SK-N-SH treated with all-trans-retinoic acid at 6 μM for 48 hours (cell line): ENCODE measurements around the gene CDK14.

Experiments used
- ATAC-seq: fragments of 200-7000 bp; cut with Tn5 transposase; 3 replicates; pipeline ENCODE4 v1.9.1; 2020; ENCODE audit warnings: mild to moderate bottlenecking, moderate library complexity
- ARNTL ChIP-seq: fragments of 450-650 bp; formaldehyde crosslinking; IDR thresholded peaks from 2 replicates; pipeline ENCODE4 v1.5.0; 2020; ENCODE audit warnings: low read depth, mild to moderate bottlenecking, moderate library complexity, borderline replicate concordance
- BACH2 ChIP-seq: fragments of 250-450 bp; sonication (Bioruptor Pico); IDR thresholded peaks from 2 replicates; pipeline ENCODE4 v1.9.0; 2021; ENCODE audit warnings: mild to moderate bottlenecking, borderline replicate concordance
- CREB5 ChIP-seq: fragments of 250-450 bp; sonication (Bioruptor Pico); IDR thresholded peaks from 2 replicates; pipeline ENCODE4 v1.5.1; 2020; ENCODE audit warnings: low read depth, mild to moderate bottlenecking, moderate library complexity
- CSDC2 ChIP-seq: fragments of 250-450 bp; sonication (Bioruptor Pico); IDR thresholded peaks from 2 replicates; pipeline ENCODE4 v1.5.0; 2020; ENCODE audit warnings: mild to moderate bottlenecking, moderate library complexity
- GLIS3 ChIP-seq: fragments of 250-450 bp; sonication (Bioruptor Pico); IDR thresholded peaks from 2 replicates; pipeline ENCODE4 v1.5.0; 2020; ENCODE audit warnings: mild to moderate bottlenecking, moderate library complexity
- ISL1 ChIP-seq: fragments of 250-450 bp; sonication (Bioruptor Pico); IDR thresholded peaks from 2 replicates; pipeline ENCODE4 v2.1.2; 2022; ENCODE audit warnings: mild to moderate bottlenecking, moderate library complexity
- OSR1 ChIP-seq: fragments of 250-450 bp; sonication (Bioruptor Pico); IDR thresholded peaks from 2 replicates; pipeline ENCODE4 v1.8.0; 2022; ENCODE audit warnings: moderate library complexity, mild to moderate bottlenecking, inconsistent platforms
- PPARA ChIP-seq: fragments of 250-450 bp; sonication (Bioruptor Pico); IDR thresholded peaks from 2 replicates; pipeline ENCODE4 v1.5.0; 2020; ENCODE audit warnings: mild to moderate bottlenecking, borderline replicate concordance
- RARB ChIP-seq: fragments of 250-450 bp; sonication (Bioruptor Pico); IDR thresholded peaks from 2 replicates; pipeline ENCODE4 v1.8.0; 2021; ENCODE audit warnings: mild to moderate bottlenecking, moderate library complexity
- SNAI2 ChIP-seq: fragments of 250-450 bp; sonication (Bioruptor Pico); IDR thresholded peaks from 2 replicates; pipeline ENCODE4 v1.5.0; 2020; ENCODE audit warnings: mild to moderate bottlenecking, moderate library complexity
- TCF4 ChIP-seq: fragments of 250-450 bp; sonication (Bioruptor Pico); IDR thresholded peaks from 2 replicates; pipeline ENCODE4 v1.8.0; 2021; ENCODE audit warnings: mild to moderate bottlenecking, moderate library complexity, borderline replicate concordance
- TOX ChIP-seq: fragments of 250-450 bp; sonication (Bioruptor Pico); IDR thresholded peaks from 2 replicates; pipeline ENCODE4 v1.8.0; 2021; ENCODE audit warnings: mild to moderate bottlenecking, moderate library complexity, borderline replicate concordance
- TSHZ2 ChIP-seq: fragments of 250-450 bp; sonication (Bioruptor Pico); IDR thresholded peaks from 2 replicates; pipeline ENCODE4 v1.5.0; 2020; ENCODE audit warnings: mild to moderate bottlenecking, moderate library complexity
- ZC3H10 ChIP-seq: fragments of 250-450 bp; sonication (Bioruptor Pico); IDR thresholded peaks from 2 replicates; pipeline ENCODE4 v1.5.1; 2021; ENCODE audit warnings: mild to moderate bottlenecking, moderate library complexity
- ZFP3 ChIP-seq: fragments of 250-450 bp; sonication (Bioruptor Pico); IDR thresholded peaks from 2 replicates; pipeline ENCODE4 v1.5.0; 2020; ENCODE audit warnings: mild to moderate bottlenecking, moderate library complexity
- ZFP30 ChIP-seq: fragments of 450-650 bp; formaldehyde crosslinking; IDR thresholded peaks from 2 replicates; pipeline ENCODE4 v1.5.0; 2022; ENCODE audit warnings: mild to moderate bottlenecking, moderate library complexity
- ZNF565 ChIP-seq: fragments of 450-650 bp; formaldehyde crosslinking; conservative IDR thresholded peaks from 2 replicates; pipeline ENCODE4 v1.5.0; 2020; ENCODE audit warnings: low read depth, mild to moderate bottlenecking, moderate library complexity
- ZNF70 ChIP-seq: fragments of 450-650 bp; formaldehyde crosslinking; IDR thresholded peaks from 2 replicates; pipeline ENCODE4 v1.5.0; 2020; ENCODE audit warnings: mild to moderate bottlenecking, moderate library complexity
- ZNF8 ChIP-seq: fragments of 450-650 bp; formaldehyde crosslinking; IDR thresholded peaks from 2 replicates; pipeline ENCODE4 v1.5.0; 2020; ENCODE audit warnings: mild to moderate bottlenecking, moderate library complexity
- TF ChIP-seq, protein P1 (sequence below): fragments of 250-450 bp; sonication (Bioruptor Pico); IDR thresholded peaks from 2 replicates; pipeline ENCODE4 v1.8.0; 2021; ENCODE audit warnings: low read depth, mild to moderate bottlenecking, moderate library complexity, borderline replicate concordance
- TF ChIP-seq, protein P2 (sequence below): fragments of 250-450 bp; sonication (Bioruptor Pico); IDR thresholded peaks from 2 replicates; pipeline ENCODE4 v1.5.1; 2021; ENCODE audit warnings: mild to moderate bottlenecking, moderate library complexity
- TF ChIP-seq, protein P3 (sequence below): fragments of 250-450 bp; sonication (Bioruptor Pico); IDR thresholded peaks from 2 replicates; pipeline ENCODE4 v1.8.0; 2020; ENCODE audit warnings: mild to moderate bottlenecking, moderate library complexity, borderline replicate concordance

The CDK14 gene

GRCh38 chr7:90595801-90596670 lies at the start of gene CDK14:
CDK14 (plus strand) TSS chr7:90596321; CDS start chr7:90596628, 307 bp downstream.
- ATAC-seq, result peak; percentile 73
- TF ChIP-seq TSHZ2 (CRISPR knock-in tag), result 0 out of 2 replicates have a peak, but pooled peaks have one; percentile 48
- 0 out of 2 replicates have a peak, but pooled peaks have one; percentile 46 for TF ChIP-seq ZFP3
- no peak for TF ChIP-seq TOX (CRISPR knock-in tag)

DNA sequence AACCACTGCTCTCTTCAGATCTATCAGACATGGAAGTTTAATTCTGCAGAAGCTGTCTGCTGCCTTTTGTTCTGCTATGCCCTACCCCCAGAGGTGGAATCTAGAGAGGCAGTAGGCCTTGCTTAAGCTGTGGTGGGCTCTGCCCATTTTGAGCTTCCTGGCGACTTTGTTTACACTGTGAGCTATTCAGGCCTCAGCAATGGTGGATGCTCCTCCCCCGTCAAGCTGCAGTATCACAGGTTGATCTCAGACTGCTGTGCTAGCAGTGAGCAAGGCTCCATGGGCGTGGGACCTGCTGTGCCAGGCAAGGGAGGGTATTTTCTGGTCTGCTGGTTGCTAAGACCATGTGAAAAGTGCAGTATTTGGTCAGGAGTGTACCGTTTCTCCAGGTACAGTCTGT lies 45.1 kb upstream of the CDK14 start:
- TF ChIP-seq RARB, result no peak
- no peak for TF ChIP-seq BACH2 (CRISPR knock-in tag)
- TF ChIP-seq ZC3H10 (CRISPR knock-in tag), result no peak
- TF ChIP-seq, protein P1, sequence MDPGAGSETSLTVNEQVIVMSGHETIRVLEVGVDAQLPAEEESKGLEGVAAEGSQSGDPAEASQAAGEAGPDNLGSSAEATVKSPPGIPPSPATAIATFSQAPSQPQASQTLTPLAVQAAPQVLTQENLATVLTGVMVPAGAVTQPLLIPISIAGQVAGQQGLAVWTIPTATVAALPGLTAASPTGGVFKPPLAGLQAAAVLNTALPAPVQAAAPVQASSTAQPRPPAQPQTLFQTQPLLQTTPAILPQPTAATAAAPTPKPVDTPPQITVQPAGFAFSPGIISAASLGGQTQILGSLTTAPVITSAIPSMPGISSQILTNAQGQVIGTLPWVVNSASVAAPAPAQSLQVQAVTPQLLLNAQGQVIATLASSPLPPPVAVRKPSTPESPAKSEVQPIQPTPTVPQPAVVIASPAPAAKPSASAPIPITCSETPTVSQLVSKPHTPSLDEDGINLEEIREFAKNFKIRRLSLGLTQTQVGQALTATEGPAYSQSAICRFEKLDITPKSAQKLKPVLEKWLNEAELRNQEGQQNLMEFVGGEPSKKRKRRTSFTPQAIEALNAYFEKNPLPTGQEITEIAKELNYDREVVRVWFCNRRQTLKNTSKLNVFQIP (CRISPR knock-in tag), result no peak
- TF ChIP-seq, protein P2, sequence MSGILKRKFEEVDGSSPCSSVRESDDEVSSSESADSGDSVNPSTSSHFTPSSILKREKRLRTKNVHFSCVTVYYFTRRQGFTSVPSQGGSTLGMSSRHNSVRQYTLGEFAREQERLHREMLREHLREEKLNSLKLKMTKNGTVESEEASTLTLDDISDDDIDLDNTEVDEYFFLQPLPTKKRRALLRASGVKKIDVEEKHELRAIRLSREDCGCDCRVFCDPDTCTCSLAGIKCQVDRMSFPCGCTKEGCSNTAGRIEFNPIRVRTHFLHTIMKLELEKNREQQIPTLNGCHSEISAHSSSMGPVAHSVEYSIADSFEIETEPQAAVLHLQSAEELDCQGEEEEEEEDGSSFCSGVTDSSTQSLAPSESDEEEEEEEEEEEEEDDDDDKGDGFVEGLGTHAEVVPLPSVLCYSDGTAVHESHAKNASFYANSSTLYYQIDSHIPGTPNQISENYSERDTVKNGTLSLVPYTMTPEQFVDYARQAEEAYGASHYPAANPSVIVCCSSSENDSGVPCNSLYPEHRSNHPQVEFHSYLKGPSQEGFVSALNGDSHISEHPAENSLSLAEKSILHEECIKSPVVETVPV (CRISPR knock-in tag), result no peak
- no peak for TF ChIP-seq OSR1 (CRISPR knock-in tag)
- no peak for TF ChIP-seq ZNF8 (CRISPR knock-in tag)
- TF ChIP-seq SNAI2 (CRISPR knock-in tag), result no peak
- TF ChIP-seq TCF4 (CRISPR knock-in tag), result no peak
- no peak for TF ChIP-seq ZFP30 (CRISPR knock-in tag)
- TF ChIP-seq, protein P3, sequence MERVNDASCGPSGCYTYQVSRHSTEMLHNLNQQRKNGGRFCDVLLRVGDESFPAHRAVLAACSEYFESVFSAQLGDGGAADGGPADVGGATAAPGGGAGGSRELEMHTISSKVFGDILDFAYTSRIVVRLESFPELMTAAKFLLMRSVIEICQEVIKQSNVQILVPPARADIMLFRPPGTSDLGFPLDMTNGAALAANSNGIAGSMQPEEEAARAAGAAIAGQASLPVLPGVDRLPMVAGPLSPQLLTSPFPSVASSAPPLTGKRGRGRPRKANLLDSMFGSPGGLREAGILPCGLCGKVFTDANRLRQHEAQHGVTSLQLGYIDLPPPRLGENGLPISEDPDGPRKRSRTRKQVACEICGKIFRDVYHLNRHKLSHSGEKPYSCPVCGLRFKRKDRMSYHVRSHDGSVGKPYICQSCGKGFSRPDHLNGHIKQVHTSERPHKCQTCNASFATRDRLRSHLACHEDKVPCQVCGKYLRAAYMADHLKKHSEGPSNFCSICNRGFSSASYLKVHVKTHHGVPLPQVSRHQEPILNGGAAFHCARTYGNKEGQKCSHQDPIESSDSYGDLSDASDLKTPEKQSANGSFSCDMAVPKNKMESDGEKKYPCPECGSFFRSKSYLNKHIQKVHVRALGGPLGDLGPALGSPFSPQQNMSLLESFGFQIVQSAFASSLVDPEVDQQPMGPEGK (CRISPR knock-in tag), result no peak
- TF ChIP-seq ZNF565 (CRISPR knock-in tag), result no peak
- TF ChIP-seq PPARA (CRISPR knock-in tag), result no peak
- TF ChIP-seq GLIS3 (CRISPR knock-in tag), result no peak
- TF ChIP-seq TOX (CRISPR knock-in tag), result no peak
- TF ChIP-seq ARNTL (CRISPR knock-in tag), result no peak
- TF ChIP-seq ZFP3, result no peak
- TF ChIP-seq ISL1, result no peak
- no peak for TF ChIP-seq CREB5 (CRISPR knock-in tag)
- no peak for TF ChIP-seq ZNF70 (CRISPR knock-in tag)
- TF ChIP-seq, all 23 proteins: peak for 0
- ATAC-seq, result no peak

- ATAC-seq, result peak; percentile 79
- no peak for TF ChIP-seq ZNF8 (CRISPR knock-in tag)
- no peak for TF ChIP-seq PPARA (CRISPR knock-in tag)
- no peak for TF ChIP-seq CSDC2 (CRISPR knock-in tag)
- TF ChIP-seq TCF4 (CRISPR knock-in tag), result no peak
- TF ChIP-seq ZFP30 (CRISPR knock-in tag), result no peak
- no peak for TF ChIP-seq BACH2 (CRISPR knock-in tag)
- TF ChIP-seq SNAI2 (CRISPR knock-in tag), result no peak
- no peak for TF ChIP-seq TSHZ2 (CRISPR knock-in tag)
- TF ChIP-seq, protein P1 (CRISPR knock-in tag), result no peak
- TF ChIP-seq OSR1 (CRISPR knock-in tag), result no peak
- TF ChIP-seq ISL1, result no peak
These were observed 43.6 kb upstream of the CDK14 start for GRCh38 chr7:90552521-90552920.
